K562 treated with DMSO at 1 percent for 24 hours (cell line): ENCODE measurements around the gene RNU5D-1. TPM values are rescaled to one million over a fixed set of nuclear protein-coding genes. Genes with fewer than 3 reads are reported as not detected.

Experiments
- total RNA-seq: library from RNA; unstranded; fragments of 300-600 nt; gene quantifications from 2 replicates; pipeline ENCODE4 v1.2.3, GENCODE V29; 2022; ENCODE audit warnings: low read depth; ENCODE audit not compliant: insufficient read depth

RNU5D-1 gene
- total RNA-seq = not detected in 2 replicates

GRCh38 chr1:44730741-44731512, at the start of gene RNU5D-1:
Gene RNU5D-1 (minus strand): TSS chr1:44731170.

GRCh38 chr1:44775078-44775929, 44.3 kb upstream of the RNU5D-1 start, which contains the start of gene RPS8:
Gene RPS8 (plus strand): TSS chr1:44775540. CDS start chr1:44775597, 57 bp downstream.

DNA sequence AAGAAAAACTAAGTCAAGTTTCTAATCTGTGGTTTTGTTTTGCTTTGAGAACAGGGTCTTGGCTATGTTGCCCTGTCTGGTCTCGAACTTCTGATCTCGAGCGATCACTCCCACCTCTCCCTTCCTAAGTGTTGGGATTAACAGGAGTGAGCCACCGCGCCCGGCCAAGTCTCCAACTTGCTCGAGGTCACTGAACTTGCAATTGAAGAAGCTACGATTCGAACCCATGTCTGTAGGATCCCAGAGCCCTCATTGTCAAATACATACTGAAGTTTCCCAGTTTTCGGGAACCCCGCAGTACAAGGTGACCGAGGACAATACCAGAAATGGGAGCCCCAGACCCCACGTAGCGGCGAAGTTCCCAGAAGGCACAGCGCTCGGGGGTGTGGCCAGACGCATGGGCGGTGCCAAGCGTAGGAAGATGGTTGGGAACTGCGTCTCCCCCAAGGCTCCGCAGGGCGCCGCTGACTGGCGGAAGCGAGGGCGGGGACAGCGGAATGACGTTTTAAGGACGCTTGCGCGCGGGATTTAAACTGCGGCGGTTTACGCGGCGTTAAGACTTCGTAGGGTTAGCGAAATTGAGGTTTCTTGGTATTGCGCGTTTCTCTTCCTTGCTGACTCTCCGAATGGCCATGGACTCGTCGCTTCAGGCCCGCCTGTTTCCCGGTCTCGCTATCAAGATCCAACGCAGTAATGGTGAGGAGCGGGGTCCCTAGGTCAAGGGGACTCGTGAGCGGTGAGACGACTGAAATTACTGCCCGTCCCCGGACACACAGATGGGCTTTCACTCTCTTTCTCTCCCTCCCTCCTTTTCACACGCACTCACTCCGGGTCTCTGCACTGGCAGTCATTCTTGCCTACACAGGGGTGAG, 8.6 kb upstream of the RNU5D-1 start, which contains the start of gene KIF2C:
TSS of gene KIF2C (plus strand) at position 531 of the 872 bp plus-strand sequence. CDS start at position 627, 96 bp downstream.

Other genes starting within 250 kb of the RNU5D-1 start
- gene TMEM53, start 56.7 kb downstream of the RNU5D-1 start, total RNA-seq = 13.9 and 14.1 TPM in 2 replicates
- gene ARMH1, start 56.5 kb downstream of the RNU5D-1 start, total RNA-seq = not detected in 2 replicates
- 182 and 196 TPM in 2 replicates for gene KIF2C, start 8.7 kb upstream of the RNU5D-1 start, total RNA-seq
- 5,486 and 5,742 TPM in 2 replicates for gene RPS8, start 44.4 kb upstream of the RNU5D-1 start, total RNA-seq
- gene BEST4, start 57.0 kb upstream of the RNU5D-1 start, total RNA-seq = not detected in 2 replicates
- gene PLK3, start 69.2 kb upstream of the RNU5D-1 start, total RNA-seq = 22.5 and 22.7 TPM in 2 replicates
- gene DYNLT4, start 76.2 kb upstream of the RNU5D-1 start, total RNA-seq = 0.72 and 2.3 TPM in 2 replicates
- gene BTBD19, start 77.4 kb upstream of the RNU5D-1 start, total RNA-seq = 2.4 and 3.0 TPM in 2 replicates
- gene PTCH2, start 112.1 kb upstream of the RNU5D-1 start, total RNA-seq = 0.68 and 1.1 TPM in 2 replicates